Kidney (tissue), 22 donors: ENCODE results near the gene OR14I1. TPM values are rescaled to one million over a fixed set of nuclear protein-coding genes. Genes with fewer than 3 reads are reported as not detected.

Experiments
- DNase-seq, 5 donors: peaks; one replicate each; pipeline ENCODE4 v3.0.0-alpha.2; 2013 to 2020
- FAIRE-seq: peaks from 2 replicates; lab custom pipeline; 2012; peaks lifted over from hg19 to GRCh38; lab: Jason Lieb, UNC
- H3K27ac ChIP-seq, 2 donors: one replicate each; pipeline ENCODE4 v1.7.0; 2013; ENCODE audit warnings: low read depth in 2 of 2, low read length in 2 of 2, inconsistent platforms in 1 of 2
- H3K27me3 ChIP-seq: one replicate; pipeline ENCODE4 v1.7.1; 2013; ENCODE audit warnings: low read length, inconsistent platforms; ENCODE audit not compliant: control insufficient read depth, insufficient read depth
- H3K36me3 ChIP-seq, 3 donors: one replicate each; pipeline versions ENCODE4 v1.7.0 to v1.7.1; 2013; ENCODE audit warnings: low read length in 3 of 3, control low read depth in 1 of 3, inconsistent platforms in 1 of 3; ENCODE audit not compliant: insufficient read depth in 3 of 3, control insufficient read depth in 2 of 3
- H3K4me1 ChIP-seq, 3 donors: one replicate each; pipeline versions ENCODE4 v1.7.0 to v1.7.1; 2013; ENCODE audit warnings: low read length in 3 of 3, inconsistent platforms in 1 of 3, low read depth in 1 of 3; ENCODE audit not compliant: control insufficient read depth in 2 of 3, insufficient read depth in 2 of 3
- H3K4me3 ChIP-seq, 3 donors: one replicate each; pipeline versions ENCODE4 v1.7.0 to v1.8.1; 2013; ENCODE audit warnings: low read length in 3 of 3, control low read depth in 1 of 3, inconsistent platforms in 1 of 3
- H3K9ac ChIP-seq, 3 donors: one replicate each; pipeline versions ENCODE4 v1.7.0 to v1.7.1; 2013; ENCODE audit warnings: low read length in 3 of 3, control low read depth in 1 of 3, inconsistent platforms in 1 of 3
- H3K9me3 ChIP-seq, 3 donors: one replicate each; pipeline versions ENCODE4 v1.7.0 to v1.7.1; 2013; ENCODE audit warnings: low read length in 3 of 3, control low read depth in 1 of 3, inconsistent platforms in 1 of 3; ENCODE audit not compliant: control insufficient read depth in 2 of 3, insufficient read depth in 1 of 3
- intact Hi-C: fragments of 100-400 bp; cut with DNase I; formaldehyde crosslinking; loops from one replicate; pipeline ENCODE4 v1.11.1; 2022
- long read RNA-seq, 10 donors: library from polyadenylated mRNA in 1 of 10; unstranded in 1 of 10; transcript quantifications; one replicate each; pipeline ENCODE4 v2.0.0 and lab custom pipeline, GENCODE V29; 2021 to 2026
- polyA plus RNA-seq: library from polyadenylated mRNA; stranded (reverse); fragments of 350-450 nt; fragmentation: Illumina TruSeq; extraction: RNeasy Lipid Tissue Mini Kit (QIAGEN cat#74804); gene quantifications from one replicate; pipeline ENCODE4 v1.2.3, GENCODE V29; 2014; ENCODE audit warnings: low read depth, low replicate concordance; ENCODE audit not compliant: insufficient read depth
- total RNA-seq: library from RNA; stranded (reverse); fragmentation: NEBNext Ultra II Directional; extraction: Animal tissue kit (Norgen Biotek cat#: 25700); gene quantifications from one replicate; pipeline ENCODE4 v1.2.1, GENCODE V29; 2021
- TF ChIP-seq, protein P1 (sequence below): IDR thresholded peaks from 3 replicates; pipeline ENCODE4 v1.5.1; 2012; ENCODE audit warnings: mild to moderate bottlenecking, moderate library complexity, borderline replicate concordance; ENCODE audit not compliant: insufficient read depth; ENCODE audit errors: extremely low read depth
- donor health status: control.
- donor health status: control.
- donor health status: control.
- donor health status: control.
- donor health status: control.
- donor health status: DM: yes; HTN: yes; CAD: no.
- donor health status: Normal renal cell carcinoma (clear cell type).

The OR14I1 gene
- not detected for total RNA-seq
- not detected for polyA plus RNA-seq
- long read RNA-seq, donor 1: 0 reads
- long read RNA-seq, donor 2: 0 reads
- long read RNA-seq, donor 3: 0 reads
- long read RNA-seq, donor 4: 0 reads
- long read RNA-seq, donor 5: 0 reads
- long read RNA-seq, donor 6: 0 reads
- long read RNA-seq, donor 7: 0 reads
- long read RNA-seq, donor 8: 0 reads
- long read RNA-seq, donor 9: 0 reads
- long read RNA-seq, donor 10: 0 reads

DNA sequence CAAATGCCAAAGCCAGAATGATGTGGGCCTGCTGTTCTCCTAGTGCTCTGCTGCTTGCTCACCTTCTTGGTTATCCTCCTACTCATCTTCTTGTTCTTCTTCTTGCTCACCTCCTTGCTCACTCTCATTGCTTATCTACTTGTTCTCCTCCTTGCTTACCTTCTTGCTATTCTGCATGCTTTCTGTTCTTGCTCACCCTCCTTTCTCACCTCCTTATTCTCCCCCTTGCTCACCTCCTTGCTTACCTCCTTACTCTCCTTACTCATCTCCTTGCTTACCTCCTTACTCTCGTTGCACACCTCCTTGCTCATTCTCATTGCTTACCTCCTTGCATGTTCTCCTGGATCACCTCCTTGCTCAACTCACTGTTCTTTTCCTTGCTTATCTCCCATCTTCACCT is at the start of gene OR14I1:
Gene OR14I1 (minus strand): TSS at position 53 of the 400 bp plus-strand sequence.
- no peak for FAIRE-seq
- H3K4me1 ChIP-seq: peaks cover 0 to 9% (median 0%) of the 10 kb centered on the region in 3 donors

DNA sequence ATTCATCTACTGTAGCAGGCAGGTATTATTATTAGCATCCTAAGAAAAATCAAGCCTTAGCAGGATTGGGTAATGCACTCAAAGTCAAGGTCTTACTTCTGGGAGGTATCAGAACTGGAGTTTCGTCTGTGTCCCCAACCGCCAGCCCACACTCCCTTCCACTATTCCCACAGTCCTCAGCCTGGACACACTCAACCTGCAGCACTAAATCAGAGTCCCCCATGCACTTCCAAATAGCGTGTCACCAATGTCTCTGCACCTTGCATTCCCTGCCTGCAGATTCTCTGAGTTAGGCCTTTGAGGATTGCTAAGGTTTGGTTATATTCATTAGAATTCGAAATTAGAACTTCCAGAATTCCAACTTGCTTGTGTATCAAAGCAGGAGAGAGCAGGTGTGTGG is 49.1 kb upstream of the OR14I1 start:
- H3K4me1 ChIP-seq: no peaks in the 10 kb centered on the region
- FAIRE-seq (no peak), DNase-seq (no peak)
- no peaks in the 10 kb centered on the region for H3K36me3 ChIP-seq
- no peaks in the 10 kb centered on the region for H3K27me3 ChIP-seq
- no peak overlapping the region for H3K9ac ChIP-seq
- intact Hi-C loops: no loop called here
- no peak overlapping the region for H3K27ac ChIP-seq
- peaks cover 0 to 11% (median 0%) of the 10 kb centered on the region in 3 donors for H3K9me3 ChIP-seq
- no peak overlapping the region for H3K4me3 ChIP-seq
- TF ChIP-seq, protein P1, sequence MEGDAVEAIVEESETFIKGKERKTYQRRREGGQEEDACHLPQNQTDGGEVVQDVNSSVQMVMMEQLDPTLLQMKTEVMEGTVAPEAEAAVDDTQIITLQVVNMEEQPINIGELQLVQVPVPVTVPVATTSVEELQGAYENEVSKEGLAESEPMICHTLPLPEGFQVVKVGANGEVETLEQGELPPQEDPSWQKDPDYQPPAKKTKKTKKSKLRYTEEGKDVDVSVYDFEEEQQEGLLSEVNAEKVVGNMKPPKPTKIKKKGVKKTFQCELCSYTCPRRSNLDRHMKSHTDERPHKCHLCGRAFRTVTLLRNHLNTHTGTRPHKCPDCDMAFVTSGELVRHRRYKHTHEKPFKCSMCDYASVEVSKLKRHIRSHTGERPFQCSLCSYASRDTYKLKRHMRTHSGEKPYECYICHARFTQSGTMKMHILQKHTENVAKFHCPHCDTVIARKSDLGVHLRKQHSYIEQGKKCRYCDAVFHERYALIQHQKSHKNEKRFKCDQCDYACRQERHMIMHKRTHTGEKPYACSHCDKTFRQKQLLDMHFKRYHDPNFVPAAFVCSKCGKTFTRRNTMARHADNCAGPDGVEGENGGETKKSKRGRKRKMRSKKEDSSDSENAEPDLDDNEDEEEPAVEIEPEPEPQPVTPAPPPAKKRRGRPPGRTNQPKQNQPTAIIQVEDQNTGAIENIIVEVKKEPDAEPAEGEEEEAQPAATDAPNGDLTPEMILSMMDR: no peak

More for the DNA sequence above, at the start of gene OR14I1:
- intact Hi-C loops: no loop called here
- no peak within 1 kb of the TSS for H3K9ac ChIP-seq
- H3K36me3 ChIP-seq: no peaks in the 10 kb centered on the region
- no peak within 1 kb of the TSS for H3K27ac ChIP-seq
- H3K9me3 ChIP-seq: peaks cover 0 to 2% (median 0%) of the 10 kb centered on the region in 3 donors
- TF ChIP-seq, protein P1: no peak
- H3K27me3 ChIP-seq: no peaks in the 10 kb centered on the region
- no peak within 1 kb of the TSS for H3K4me3 ChIP-seq
- DNase-seq: no peak

DNA sequence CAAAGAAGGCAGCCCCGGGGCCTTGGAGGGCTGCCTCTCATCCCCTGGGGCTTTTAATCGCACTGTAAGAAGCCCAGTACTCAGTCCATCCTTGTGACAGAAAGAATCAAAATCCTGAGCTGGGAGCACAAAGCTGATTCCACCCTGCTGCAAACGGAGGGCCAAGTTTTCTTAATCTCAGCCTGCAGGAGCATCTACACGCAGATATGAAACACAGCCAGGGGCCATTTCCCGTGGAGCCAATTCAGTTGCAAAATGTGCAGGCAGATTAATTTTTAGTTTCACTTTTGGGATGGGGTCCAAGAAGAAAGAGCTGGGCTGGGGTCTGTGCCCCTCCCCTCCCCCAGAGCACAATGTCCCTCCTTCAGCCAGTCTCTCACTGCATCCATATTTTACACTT is 48.6 kb upstream of the OR14I1 start:
- Histone ChIP-seq H3K27ac (no peak overlapping the region), H3K4me3 (no peak overlapping the region), H3K27me3 (no peaks in the 10 kb centered on the region), H3K4me1 (no peaks in the 10 kb centered on the region), H3K9ac (no peak overlapping the region), H3K36me3 (no peaks in the 10 kb centered on the region), H3K9me3 (peaks cover 0 to 11% (median 0%) of the 10 kb centered on the region in 3 donors)
- DNase-seq (no peak), FAIRE-seq (no peak)
- TF ChIP-seq, protein P1: no peak
- intact Hi-C loops: no loop called here
